ENCODE results near the gene FOXB1. TPM values are rescaled to one million over a fixed set of nuclear protein-coding genes. Genes with fewer than 3 reads are reported as not detected.

The FOXB1 gene
- total RNA-seq, result not detected
- long read RNA-seq, donor 1, result 0 reads
- long read RNA-seq, donor 2, result 0 reads

DNA sequence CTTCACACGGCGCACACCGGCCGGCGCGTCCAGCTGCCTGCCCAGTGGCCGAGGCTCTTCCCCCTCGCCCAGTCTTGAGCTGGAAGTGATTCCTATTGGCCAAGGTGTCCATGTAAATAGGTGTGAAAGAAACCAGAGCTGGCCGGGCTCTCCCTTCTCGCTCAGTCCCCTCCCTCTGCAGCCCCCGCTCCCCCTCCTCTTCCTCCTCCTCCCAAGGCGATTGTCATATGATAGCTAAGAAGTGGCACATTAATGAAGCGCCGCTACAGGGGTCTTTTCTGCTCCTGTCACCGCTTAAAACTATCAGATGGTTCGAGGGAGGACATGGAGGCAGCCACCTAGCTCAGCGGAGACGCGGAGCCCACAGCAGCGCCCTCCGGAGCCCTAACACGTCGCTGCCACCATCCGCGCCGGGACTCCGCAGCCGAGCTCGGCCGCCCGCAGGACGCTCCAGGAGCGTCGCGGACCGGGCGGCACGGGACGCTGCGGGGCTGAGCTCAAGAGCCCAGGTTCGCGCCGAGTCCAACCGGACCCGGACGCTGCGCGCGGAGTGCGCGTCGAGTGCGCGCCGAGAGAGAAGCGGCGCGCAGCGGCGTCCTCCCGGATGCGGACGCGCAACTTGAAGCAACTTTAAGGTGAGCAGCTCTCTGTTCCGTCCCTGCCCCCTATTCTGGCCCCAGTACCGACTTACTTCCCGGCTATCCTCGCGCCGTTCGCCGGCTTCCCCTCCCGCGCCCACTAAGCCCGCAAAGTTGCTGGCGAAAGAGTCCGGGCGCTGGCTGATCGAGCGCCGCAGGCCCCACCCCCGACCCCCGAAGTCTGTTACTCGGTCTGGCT is at the start of gene FOXB1:
Gene FOXB1, plus strand, starts transcription at position 303 of the 837 bp plus-strand sequence. CDS start 653 bp downstream, outside the sequence.
- intact Hi-C loops (cut with DNase I), result no loop called here
- no peak for DNase-seq (ENCODE audit: low spot score)

DNA sequence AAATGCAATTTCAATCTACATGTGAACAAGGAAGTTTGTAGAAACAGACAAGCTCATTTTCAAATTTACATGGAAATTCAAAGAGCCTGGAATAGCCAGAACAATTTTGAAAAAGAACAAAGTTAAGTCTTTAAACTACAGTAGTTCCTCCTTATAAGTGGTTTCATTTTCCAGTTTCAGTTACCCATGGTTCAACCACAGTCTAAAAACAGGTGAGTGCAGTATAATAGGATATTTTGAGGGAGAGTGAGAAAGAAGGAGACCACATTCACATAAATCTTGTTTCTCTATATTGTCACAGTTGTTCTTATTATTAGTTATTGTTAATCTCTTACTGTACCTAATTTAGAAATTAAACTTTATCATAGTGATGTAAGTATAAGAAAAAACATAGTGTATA is 45.8 kb upstream of the FOXB1 start:
- intact Hi-C loops (cut with DNase I), result no loop called here
- no peak for DNase-seq (ENCODE audit: low spot score)

DNA sequence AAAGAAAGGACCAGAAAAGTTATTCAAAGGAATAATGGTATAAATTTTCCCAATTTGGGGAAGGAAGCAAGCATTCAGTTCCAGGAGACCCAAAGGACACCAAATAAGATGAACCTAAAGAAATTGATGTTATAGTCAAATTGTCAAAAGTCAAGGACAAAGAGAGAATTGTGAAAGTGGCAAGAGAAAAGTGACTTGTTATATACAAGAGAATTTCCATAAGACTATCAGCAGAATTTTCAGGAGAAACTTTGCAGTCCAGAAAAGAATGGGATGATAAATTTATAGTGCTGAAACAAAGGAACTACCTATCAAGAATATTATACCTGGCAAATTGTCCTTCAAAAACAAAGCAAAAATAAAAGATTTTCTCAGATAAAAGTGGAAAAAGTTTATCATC is 43.8 kb upstream of the FOXB1 start:
- intact Hi-C loops (cut with DNase I), result no loop called here
- no peak for DNase-seq (ENCODE audit: low spot score)

DNA sequence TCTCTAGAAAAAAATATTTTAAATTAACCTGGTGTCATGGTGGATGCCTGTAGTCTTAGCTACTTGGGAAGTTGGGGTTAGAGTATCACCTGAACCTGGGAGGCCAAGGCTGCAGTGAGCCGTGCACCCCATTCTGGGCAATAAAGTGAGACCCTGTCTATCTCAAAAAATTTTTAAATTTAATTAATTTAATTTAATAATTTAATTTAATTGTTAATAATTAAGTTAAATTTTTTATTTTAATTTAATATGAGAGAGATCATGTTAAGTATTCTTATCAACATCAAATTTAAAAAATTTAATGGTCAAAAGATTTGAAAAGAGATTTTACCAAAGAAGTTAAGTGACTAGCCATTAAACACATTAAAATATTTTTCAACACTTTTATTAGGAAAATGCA is 40.8 kb upstream of the FOXB1 start:
- intact Hi-C loops (cut with DNase I), result no loop called here
- no peak for DNase-seq (ENCODE audit: low spot score)

DNA sequence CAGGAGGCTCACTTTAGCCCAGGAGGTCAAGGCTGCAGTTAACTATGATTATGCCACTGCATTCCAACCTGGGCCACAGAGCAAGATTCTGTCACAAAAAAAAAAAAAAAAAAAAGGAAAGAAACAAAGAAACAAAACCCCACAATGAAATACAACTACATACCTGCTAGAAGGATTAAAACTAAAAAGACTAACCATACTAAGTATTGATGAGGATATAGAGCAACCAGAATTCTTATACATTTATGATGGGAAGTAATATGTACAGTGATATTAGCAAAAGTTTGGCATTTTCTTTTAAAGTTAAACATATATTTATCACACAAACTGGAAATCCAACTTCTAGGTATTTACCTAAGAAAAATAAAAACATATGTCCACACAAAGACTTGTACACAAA is 40.2 kb upstream of the FOXB1 start:
- intact Hi-C loops (cut with DNase I), result no loop called here
- DNase-seq (ENCODE audit: low spot score), result no peak

DNA sequence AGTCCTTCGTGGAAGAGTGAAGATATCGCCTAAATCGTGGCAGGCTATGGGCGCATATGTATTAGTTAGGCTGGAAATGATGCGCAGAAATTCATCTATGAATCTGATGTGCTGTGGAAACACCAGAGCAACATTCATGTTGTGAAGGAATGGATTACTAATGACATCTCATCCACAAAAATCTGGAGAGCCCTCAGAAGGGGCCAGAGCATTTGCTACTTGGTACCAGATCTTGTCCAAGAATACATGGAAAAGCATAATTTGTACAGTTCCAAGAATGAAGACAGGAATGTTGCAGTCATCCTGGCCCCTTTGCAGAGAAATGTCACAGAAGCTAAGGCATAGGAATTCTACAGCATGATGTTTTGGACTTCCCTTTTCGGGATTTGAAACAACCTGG is 38.4 kb upstream of the FOXB1 start:
- no peak for DNase-seq (ENCODE audit: low spot score)
- intact Hi-C loops (cut with DNase I), result no loop called here

DNA sequence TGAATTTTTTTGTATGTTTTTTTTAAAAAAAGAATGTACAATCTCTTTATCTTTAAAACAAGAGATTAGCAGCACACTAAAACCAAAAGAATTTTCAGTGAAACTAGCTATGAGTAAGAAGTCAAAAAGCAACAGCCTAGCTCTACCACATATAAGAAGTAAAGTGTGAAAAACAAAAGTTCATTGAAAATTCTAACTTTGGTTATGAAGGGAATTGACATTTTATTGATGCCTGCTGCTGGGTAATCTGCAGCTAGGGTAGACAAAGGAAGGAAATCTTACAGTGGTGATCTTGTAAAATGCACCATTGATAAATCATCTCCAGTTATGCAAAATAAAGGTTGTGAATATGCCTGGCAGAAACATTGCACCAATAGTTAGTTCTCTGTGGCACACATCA is 37.8 kb upstream of the FOXB1 start:
- intact Hi-C loops (cut with DNase I), result no loop called here
- no peak for DNase-seq (ENCODE audit: low spot score)

DNA sequence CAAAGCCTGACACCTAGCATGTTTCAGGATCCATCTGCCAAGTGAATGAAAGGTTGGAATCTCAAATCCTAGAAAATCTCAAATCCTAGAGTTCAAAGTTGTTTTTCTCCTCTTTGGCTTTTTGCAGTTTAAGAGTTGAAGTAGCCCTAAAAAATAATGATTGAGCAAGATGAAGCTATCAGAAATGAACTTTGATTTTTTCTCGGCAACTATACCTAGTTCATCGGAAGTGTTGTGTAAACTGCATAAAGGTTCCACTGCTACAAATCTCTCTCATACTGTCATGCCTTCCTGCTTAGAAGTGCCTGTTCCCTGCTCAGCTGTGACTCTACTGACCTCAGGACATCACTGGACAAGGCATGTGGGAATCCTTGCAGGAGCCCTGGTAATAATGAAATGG is 35.8 kb upstream of the FOXB1 start:
- intact Hi-C loops (cut with DNase I), result no loop called here
- DNase-seq (ENCODE audit: low spot score), result no peak

DNA sequence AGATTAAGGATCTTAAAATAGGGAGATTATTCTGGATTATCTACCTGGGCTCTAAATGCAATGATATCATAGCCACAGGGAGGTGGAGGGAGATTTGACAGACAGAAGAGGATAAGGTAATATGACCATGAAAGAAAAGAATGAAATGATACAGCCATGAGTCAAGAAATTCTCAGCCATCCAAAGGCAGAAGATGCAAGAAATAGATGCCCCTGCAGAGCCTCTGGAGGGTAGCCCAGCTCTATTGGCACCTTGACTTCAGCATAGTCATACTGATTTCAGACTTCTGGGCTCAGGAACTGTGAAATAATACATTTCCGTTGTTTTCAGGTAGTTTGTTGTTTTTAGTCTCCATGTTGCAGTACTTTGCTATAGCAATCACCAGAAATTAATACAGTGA is 31.9 kb upstream of the FOXB1 start:
- DNase-seq (ENCODE audit: low spot score), result no peak

DNA sequence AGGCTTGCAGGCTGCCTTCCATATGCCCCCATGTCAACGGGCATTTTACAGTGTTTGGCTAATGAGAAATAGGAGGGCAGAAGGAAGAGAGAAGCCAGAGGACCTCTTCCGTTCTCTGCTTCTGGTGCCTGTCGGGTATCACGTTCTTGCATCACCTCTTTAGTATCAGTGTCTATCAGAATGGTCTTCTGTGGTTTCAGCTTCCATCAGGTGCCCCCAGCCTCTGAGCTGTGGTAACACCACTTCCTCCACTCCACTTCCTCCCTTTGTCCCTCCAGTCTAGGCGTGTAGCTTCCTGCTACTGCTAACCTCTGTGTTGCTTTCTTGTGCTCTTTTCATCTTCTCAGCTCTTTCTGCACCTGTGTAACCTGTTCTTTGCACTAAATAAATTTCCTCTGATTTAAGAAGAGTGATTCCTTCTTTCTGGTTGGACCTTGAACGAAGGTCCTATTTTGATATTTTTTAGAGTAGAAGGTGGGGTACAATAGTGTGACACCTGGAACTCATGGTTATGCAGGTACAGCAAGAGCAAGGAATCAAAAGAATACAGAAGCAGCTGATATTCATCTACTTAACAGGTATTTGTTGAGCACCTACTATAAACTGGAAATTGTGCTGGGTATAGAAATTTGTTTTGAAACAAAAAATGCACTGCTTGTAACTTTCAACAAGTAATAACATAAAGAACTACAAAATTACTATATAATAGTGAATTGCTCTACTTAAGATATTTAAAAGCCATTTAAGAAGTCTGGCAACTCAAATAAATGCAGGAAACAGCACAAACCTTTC is 27.4 kb upstream of the FOXB1 start:
- intact Hi-C loops (cut with DNase I), result no loop called here
- DNase-seq (ENCODE audit: low spot score), result no peak

More for the DNA sequence above, 31.9 kb upstream of the FOXB1 start:
- intact Hi-C loops (cut with DNase I), result no loop called here

DNA sequence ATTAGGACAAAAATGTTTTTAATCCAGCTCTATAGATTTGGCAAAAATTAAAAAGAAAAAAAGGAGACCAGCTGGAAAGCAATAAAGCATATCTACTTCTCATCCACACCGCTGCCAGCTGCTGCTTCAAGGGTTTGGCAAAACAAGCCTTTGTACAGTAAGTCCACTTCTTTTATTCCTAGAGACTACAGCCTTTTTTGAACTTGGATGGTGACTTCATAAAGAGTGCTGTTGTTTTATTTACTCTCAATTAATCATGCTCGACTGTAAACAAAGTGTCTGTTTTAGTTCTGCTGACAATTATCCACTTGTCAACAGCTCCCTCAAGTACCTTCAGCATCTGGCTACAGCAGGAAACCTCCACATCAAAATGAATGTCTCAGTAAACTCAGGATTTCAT is 12.3 kb upstream of the FOXB1 start:
- no peak for DNase-seq (ENCODE audit: low spot score)
- intact Hi-C loops (cut with DNase I), result no loop called here

DNA sequence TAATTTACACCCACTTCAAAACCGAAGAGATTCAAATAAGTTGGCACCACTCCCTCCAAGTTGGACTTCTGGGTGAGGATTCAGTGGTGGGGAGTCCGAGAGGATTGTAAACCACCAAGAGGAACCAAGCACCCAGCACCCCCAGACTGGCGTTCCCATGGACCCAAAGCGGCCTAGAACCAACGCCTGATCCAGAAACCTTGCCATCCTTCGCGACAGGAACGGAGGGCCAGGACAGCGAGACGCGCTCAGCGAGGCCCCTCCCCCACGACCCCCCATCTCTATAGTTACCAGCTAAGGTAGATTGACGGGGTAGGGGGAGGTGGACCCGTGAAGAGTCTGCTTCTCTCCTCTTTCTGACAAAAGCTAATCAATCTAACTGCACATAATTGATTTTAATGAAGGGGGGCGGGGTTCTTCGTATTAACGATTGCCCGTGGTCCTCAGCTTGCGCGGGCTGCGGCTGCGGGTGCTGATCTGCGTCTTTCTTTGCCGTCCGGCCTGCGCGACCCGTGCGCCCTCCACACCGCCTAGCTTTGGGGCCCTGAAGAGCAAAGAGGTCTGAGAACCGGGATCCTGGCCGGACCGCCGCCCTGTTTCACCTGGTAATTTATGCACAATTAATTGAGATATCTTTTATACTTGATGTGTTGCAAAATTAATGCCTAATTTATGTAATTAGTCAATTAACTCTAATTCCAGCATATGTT is 10.9 kb upstream of the FOXB1 start:
- no peak for DNase-seq (ENCODE audit: low spot score)
- intact Hi-C loops (cut with DNase I), result no loop called here

DNA sequence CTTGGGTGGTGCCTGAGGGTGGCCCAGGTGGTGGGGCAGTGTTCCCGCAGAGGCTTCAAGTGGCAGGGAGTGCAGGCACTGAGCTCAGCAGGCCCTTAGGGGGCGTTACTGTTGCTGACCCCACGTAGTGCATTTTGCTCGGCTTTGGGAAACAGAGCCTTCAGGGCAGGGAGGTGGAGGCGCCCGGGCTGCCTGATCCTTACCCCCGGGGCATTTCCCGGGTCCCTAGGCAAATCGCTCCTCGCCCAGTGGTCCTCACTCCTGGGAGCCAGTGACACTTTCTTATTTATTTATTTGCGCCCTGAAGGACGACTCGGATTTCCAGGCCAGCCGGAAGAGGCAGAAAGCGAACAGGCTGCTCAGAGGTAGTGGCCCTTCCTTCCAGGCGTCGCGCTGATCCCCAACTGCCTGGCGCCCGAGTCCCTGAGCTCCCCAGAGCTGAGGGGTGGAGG is 10.1 kb upstream of the FOXB1 start:
- no peak for DNase-seq (ENCODE audit: low spot score)
- intact Hi-C loops (cut with DNase I), result no loop called here

DNA sequence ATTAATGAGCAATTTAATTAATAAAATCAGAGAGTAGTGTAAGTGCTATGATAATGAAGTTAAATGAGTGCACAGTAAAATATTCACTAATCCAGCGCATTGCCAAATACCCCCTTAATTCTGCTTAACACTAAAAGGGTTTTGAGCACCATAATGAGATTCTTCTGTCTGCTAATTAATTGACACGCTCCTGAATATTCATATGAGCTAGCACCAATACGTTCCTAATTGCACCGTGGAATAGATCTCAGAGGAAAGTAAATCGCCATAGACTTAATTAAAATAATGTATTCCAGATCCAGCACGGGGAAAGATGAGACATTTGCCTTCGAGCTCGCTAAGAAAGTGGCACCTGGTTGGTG is 9.6 kb upstream of the FOXB1 start:
- DNase-seq (ENCODE audit: low spot score), result no peak
- intact Hi-C loops (cut with DNase I), result no loop called here

DNA sequence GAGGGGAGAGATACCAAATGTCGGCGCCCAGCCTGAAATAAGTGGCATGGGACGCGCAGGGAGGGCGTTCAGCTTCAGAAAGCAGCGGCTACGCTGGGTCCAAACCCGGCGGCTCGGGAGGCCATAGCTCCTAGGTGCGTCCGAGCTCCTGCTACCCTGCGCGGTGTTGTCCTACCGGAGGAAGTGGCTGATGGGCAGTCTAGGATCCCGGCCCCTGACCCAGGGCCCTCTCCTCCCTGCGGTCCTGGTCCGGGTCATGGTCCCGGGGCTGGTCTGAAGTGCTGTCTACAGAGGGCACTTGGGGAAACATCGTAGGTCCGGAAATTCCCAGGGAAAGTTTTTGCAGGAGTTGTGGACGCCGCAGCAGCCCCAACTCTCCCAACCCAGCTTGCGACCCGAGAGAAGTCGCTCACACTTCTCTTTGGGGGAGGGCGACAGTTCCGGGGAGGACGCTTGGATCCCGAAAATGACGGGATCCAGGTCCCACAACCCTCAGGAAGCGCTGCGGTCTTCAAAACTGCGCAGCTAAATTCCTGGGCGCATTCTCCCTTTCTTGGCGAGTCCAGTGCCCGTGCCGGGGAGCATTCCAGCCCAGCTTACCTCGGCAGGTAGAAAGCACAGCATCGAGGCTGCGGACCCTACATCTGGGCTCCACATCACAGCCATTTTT is 9.1 kb upstream of the FOXB1 start:
- intact Hi-C loops (cut with DNase I), result loop anchor here in 1 of 2 donors (1.0 kb wide), 1 partner anchor 9 kb away; no protein-coding TSS in a partner anchor
- DNase-seq (ENCODE audit: low spot score), result no peak

DNA sequence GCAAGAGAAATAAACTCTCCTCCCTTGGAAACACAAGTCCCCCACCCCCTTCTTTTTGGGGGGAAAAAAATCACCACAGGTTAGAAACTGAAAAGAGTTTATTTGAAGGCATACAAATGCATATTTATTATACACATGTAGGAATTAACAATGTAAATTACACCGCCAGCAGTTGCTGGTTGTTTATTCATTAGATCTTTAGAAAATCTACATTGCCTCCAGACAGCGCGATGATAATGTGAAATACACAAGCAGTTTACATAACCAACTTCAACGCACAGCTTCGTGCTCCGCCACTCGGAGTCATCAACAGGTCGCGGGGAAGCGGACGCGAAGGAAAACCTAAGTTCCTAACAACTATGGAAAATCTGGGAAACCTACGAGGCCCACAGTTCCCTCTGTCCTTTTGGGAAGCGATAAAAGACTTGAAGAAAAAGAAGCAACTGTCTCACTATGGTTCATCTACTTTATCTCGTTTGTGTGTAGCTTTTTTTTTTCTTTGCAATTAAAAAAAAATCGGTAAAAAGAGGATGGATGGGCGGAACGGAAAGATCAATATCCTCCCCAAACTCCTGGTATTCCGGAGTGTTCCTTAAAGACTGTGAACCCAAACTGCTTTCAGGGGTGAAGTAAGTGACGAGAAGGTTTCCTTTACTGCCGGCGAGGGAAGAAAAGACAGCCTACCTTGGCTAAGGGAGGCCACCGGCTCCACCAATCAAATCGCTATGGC is 8.4 kb upstream of the FOXB1 start:
- no peak for DNase-seq (ENCODE audit: low spot score)
- intact Hi-C loops (cut with DNase I), result loop anchor here in 1 of 2 donors (1.0 kb wide), 1 partner anchor 9 kb away; no protein-coding TSS in a partner anchor

DNA sequence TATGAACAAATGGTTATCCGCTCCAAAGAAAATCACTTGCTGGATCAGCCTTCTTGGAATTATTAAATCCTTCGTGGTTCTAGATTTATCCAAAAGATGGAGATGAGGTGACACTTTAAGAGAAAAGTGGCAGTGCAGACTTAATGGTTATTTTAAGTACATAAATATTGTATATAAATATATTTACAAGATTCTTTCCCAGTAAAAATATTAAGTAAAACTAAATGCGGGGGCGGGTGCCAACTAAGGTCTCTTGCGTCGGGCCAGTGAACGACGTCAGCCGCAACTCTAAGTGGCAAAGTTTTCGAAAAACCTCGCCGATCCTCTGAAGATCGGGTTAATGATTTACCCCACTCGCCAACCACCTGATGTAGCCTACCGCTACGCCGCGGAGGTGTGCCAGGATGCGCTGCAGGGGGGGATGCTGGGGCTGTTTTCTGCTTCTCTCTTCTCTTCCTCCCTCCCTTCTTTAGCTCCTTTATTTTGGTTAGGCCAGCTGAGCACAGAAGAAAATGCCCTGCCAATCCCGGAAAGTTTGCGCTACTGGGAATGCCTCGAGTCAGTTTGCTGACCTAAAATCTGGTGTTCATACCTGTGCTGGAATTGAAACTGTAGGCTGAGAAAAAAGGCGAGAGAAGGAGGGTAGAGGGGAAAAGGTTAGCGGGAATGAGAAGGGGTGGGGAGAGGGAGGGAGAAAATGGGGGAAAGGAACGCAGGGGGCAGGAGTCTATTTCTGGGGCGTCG is 7.6 kb upstream of the FOXB1 start:
- intact Hi-C loops (cut with DNase I), result no loop called here
- DNase-seq (ENCODE audit: low spot score), result no peak

DNA sequence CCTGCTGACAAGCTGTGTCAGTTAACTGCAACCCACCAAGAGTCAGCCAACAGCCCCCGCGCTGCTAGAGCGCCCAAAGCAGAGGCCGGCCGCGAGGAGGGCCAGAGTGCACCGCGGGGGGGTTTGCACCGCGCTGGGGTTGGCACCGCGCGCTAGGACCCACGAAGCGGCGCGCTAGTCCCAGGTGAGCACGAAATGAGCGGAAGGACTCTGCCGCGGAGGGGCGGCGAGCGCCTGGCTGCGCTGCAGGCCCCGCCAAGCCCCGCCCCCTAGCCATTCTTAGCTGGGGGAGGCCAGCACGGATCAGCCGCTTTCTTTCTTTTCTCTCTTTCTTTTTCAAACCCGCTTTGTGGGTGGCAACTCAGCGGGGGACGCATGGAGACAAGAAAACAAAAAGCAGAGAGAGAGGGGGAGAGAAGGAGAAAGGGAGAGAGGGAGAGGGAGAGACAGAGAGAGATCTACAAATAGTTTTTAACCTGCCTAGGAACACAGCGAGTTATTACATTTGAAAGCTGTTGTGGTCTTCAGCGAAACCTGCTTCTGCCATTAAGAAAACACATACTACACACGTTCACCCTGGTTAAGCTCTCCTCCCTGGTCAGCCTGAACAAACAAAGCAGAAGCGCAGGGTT is 6.9 kb upstream of the FOXB1 start:
- DNase-seq (ENCODE audit: low spot score), result no peak
- intact Hi-C loops (cut with DNase I), result no loop called here
